Adrenal gland (tissue), 5 donors: ENCODE results near the gene SLC5A9.

Experiments used
- CTCF ChIP-seq, 6 experiments: fragments of 450-650 bp in 4 of 6; fragments of 200-600 bp in 2 of 6; sonication (generic) in 1 of 6; IDR thresholded peaks; 1 replicate in 5 of 6; 2 replicates in 1 of 6; pipeline versions ENCODE4 v1.5.1 to v1.8.0; 2016 to 2021; ENCODE audit warnings: antibody characterized with exemption in 6 of 6, mild to moderate bottlenecking in 2 of 6, moderate library complexity in 1 of 6
- POLR2A ChIP-seq, 2 donors: fragments of 450-650 bp; IDR thresholded peaks; one replicate each; pipeline ENCODE4 v1.6.1; 2017; ENCODE audit warnings: antibody characterized with exemption in 2 of 2, mild to moderate bottlenecking in 2 of 2, moderate library complexity in 1 of 2
- donor health status: DM: no; HTN: no; CAD: no.

DNA sequence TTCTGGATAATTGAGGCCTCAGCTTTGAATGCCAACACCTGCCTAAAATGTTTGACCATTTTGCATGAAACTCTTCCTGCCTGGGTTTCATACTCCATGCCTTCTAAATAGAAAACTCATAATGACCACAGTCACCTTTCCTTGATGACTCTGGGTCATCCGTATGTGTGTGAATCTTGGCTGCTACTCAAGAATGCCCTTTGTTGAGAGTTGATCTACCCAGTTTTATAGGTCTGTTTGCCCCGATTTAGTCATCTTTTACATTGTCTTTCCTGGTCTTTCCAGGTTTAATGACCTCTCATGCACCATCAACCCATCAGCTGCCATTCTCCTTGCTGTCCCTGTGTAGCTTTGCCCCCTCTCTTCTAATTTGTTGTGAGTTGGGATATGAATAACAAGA, 2.7 kb upstream of the SLC5A9 start:
- TF ChIP-seq CTCF (IDR thresholded peaks at IDR 0.05) (no peak), POLR2A (IDR thresholded peaks at IDR 0.05) (no peak)
